GM12875 (cell line): Measurements from ENCODE around the gene SOX12.
A peak's percentile ranks its signal among the peaks of the same experiment; 100 is the strongest.
"Not testable (repeated sequence)": the region's sequence is repeated elsewhere in the genome, so short reads cannot be mapped to it uniquely, and the experiment has no call there.

Experiments used
- H3K4me3 ChIP-seq: one replicate; pipeline ENCODE4 v1.5.1; 2011; ENCODE audit warnings: low read depth, low read length, control low read depth
- TF ChIP-seq, protein P1 (sequence below): IDR thresholded peaks from 2 replicates; pipeline ENCODE4 v1.5.1; 2011; ENCODE audit warnings: low read depth, mild to moderate bottlenecking, control low read depth, inconsistent platforms, low read length, moderate library complexity, borderline replicate concordance; ENCODE audit not compliant: insufficient read depth

SOX12 gene

GRCh38 chr20:354298-354977 lies 29.1 kb downstream of the SOX12 start:
- TF ChIP-seq, protein P1, sequence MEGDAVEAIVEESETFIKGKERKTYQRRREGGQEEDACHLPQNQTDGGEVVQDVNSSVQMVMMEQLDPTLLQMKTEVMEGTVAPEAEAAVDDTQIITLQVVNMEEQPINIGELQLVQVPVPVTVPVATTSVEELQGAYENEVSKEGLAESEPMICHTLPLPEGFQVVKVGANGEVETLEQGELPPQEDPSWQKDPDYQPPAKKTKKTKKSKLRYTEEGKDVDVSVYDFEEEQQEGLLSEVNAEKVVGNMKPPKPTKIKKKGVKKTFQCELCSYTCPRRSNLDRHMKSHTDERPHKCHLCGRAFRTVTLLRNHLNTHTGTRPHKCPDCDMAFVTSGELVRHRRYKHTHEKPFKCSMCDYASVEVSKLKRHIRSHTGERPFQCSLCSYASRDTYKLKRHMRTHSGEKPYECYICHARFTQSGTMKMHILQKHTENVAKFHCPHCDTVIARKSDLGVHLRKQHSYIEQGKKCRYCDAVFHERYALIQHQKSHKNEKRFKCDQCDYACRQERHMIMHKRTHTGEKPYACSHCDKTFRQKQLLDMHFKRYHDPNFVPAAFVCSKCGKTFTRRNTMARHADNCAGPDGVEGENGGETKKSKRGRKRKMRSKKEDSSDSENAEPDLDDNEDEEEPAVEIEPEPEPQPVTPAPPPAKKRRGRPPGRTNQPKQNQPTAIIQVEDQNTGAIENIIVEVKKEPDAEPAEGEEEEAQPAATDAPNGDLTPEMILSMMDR: peak; percentile 94
- H3K4me3 ChIP-seq: no peak overlapping the region

DNA sequence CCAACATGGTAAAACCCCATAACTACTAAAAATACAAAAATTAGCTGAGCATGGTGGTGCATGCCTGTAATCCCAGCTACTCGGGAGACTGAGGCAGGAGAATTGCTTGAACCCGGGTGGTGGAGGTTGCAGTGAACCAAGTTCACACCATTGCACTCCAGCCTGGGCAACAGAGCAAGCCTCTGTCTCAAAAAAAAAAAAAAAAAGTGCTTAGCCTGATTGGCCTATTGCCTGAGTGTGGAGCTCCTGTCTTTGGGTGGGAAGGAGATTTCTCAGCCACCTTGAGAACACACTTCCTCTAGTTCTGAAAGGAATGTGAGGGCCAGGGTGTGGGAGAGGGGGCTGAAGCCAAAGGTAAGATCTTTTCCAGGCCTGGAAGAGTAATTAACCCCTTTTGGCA lies 30.8 kb downstream of the SOX12 start:
- H3K4me3 ChIP-seq: not testable (repeated sequence)

- H3K4me3 ChIP-seq: no peak overlapping the region
- TF ChIP-seq, protein P1: no peak
These were observed 31.4 kb downstream of the SOX12 start for GRCh38 chr20:356745-357144.

- H3K4me3 ChIP-seq: no peak overlapping the region
- TF ChIP-seq, protein P1: no peak
These were observed 33.7 kb downstream of the SOX12 start for GRCh38 chr20:358891-359555.

GRCh38 chr20:361561-361960 lies 36.2 kb downstream of the SOX12 start:
- TF ChIP-seq, protein P1: no peak
- H3K4me3 ChIP-seq: no peak overlapping the region

- TF ChIP-seq, protein P1: peak; percentile 41; the same call in 1 of the 2 replicates
- no peak overlapping the region for H3K4me3 ChIP-seq
These were observed 37.2 kb downstream of the SOX12 start for GRCh38 chr20:362271-363254.
